DMS53 treated with DMSO at 0.1 percent for 48 hours (cell line): ENCODE data around the gene FUNDC2.
A peak's percentile ranks its signal among the peaks of the same experiment; 100 is the strongest.

Source experiments
- DNase-seq: peaks from one replicate; lab custom pipeline; 2025; ENCODE audit not compliant: unreplicated experiment; lab: John Stamatoyannopoulos, UW

FUNDC2 gene

DNA sequence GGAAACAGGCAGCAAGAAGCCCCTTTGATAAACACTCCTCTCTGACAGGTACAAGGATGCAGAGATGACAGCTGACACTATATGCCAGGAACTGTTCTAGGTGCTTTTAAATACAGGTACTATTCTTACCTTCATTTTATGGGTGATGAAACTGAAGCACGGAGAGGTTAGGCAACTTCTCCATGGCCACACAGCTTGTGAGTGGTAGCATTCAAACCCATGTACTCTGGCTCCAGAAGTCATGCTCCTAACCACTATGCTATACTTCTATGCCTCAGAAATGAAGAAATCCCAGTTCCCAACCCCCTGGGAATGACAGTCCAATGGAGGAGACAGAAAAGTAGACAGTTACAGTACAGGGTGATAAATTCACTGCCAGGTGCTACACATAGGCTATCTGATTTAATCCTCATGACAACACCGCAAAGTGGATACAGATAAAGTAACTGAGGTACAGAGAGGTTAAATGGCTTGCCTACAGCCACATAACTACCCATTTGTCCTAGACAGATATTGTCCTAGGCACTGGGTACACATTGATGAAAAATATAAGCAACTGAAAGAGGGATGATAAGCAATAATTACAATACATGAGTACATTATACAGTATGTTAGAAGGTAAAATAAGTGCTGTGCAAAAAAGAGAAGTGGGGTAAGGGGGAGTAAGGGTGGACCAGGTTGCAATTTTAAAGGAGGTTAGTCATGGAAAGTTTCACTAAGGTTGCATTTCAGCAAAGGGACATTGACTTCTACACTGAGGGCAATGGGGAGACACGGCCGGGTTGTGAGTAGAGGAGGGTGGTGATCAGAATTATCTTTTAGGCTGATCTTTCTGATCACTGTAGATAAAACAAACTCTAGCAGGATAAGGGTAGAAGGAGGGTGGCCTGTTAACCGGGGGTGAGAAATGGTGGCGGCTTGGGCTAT lies 2.5 kb upstream of the FUNDC2 start:
- DNase-seq, result no peak

DNA sequence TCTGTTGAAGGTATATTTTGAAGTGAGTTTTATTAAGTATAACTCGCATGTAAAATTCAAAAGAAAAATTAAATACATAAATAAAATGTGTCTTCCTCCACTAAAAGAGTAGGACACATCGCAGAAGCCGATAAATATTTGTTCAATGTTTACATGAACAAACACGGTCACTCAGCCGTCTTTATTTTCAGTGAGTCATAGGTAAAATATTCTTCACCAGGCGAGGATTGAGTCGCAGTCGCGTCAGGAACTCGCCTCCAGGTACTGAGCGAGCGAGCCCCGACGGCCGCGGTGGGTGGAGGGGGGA lies 271 bp upstream of the FUNDC2 start:
- no peak for DNase-seq

- no peak for DNase-seq
These were observed 944 bp downstream of the FUNDC2 start for GRCh38 chrX:155027509-155028066.

- DNase-seq, result no peak
These were observed 1.5 kb downstream of the FUNDC2 start for GRCh38 chrX:155028129-155028528.

DNA sequence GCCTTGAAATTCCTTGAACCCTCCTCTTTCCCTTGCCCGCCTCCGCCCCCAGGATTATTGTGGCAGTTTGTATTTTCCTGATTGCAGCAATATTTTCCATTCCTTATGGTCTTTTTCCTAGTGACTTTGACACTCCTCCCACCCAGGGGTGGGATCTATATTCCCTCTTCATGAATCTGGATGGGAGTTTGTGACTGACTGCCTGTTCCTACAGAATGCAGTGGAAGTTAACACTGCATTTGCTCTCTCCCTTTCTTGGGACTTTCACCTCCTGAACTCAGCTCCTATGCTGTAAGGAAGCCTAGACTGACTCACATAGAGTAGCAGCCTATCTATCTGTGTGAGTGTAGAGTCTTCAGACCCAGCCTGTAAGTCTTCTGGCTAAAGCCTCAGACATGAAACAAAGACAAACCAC lies 2.2 kb downstream of the FUNDC2 start:
- DNase-seq, result no peak

DNA sequence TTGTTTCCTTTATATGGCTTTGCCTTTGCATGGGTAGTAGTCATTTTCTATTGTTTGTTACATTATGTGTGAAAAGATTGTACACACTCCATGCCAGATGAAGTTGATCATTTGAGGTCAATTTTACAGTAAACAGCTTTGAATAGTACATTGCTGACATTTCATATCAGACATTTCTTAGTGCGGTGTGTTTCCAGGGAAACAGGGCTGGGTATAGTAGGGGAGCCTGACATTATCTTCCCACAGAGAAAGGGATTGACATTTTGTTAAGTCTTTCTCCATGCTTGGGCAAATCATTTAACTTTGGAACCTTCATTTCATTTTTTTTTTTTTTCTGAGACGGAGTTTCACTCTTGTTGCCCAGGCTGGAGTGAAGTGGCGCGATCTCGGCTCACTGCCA lies 5.0 kb downstream of the FUNDC2 start:
- no peak for DNase-seq

DNA sequence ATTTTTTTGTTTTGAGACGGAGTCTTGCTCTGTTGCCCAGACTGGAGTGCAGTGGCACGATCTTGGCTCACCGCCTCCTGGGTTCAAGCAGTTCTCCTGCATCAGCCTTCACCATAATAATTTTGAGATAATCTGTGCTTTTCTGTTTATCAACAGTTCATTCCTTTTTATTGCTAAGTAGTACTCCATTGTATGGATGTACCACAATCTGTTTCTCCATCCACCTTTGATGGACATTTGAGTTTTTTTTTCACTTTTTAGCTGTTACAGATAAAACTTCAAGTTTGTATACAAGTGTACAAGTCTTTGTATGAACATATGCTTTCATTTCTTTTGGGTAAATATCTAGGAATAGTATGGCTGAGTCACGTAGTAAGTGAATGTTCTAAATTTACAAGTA lies 9.0 kb downstream of the FUNDC2 start:
- DNase-seq, result no peak

GRCh38 chrX:155046129-155046810 lies 19.6 kb downstream of the FUNDC2 start:
- no peak for DNase-seq

DNA sequence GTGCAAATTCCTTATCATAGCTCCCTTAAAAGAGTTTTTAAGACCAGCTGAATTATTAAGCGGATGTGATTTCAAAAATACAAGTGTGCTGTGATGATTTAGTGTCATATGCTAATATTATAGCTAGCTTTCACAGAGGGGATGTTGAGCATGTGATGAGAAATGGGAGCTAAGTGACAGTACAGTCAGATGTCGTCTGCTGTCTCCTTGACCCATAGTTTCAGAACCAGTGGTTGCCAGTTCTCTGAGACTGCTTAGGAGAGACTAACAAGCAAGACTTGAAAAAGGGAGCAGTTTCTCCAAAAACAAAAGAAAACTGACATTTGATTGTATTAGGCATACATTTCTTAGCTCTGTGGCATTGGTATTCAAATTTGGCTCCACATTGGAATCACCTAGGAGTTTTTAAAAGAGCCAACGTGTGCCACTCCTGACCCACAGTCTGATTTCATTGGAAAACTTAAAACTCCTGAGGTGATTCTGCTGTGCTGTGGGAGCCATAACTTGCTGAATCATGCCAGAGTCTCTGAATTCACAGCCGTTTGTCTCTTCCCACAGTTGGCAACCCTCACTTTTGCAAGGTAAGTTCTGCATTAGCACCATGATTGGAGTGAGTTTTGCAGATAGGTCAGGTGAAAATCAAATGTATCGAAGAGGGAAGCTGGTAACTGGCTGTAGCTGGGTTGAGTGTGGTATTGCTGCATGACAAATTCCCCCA lies 20.3 kb downstream of the FUNDC2 start:
- no peak for DNase-seq

GRCh38 chrX:155048977-155049619 lies 22.5 kb downstream of the FUNDC2 start:
- peak; percentile 3 for DNase-seq

- DNase-seq, result no peak
These were observed 26.3 kb downstream of the FUNDC2 start for GRCh38 chrX:155052738-155053498.

DNA sequence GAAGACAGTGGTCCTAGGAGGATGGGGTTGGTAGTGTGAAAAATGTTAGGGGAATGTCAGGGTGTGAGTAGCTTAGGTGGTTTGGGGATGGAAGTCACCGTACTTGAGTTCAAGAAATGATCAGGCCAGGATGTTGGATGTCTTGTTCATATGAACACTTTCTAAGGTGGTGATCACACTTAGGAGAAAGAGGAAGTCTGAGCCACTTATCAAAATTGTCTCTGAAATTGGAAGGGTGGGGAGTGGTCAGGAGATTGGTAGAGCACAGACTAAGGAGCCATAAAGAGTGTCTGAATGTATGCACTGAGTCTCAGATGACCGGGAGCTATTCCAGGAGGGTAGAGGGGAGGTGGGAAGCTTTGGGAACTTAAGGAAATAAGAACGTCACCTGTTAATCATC lies 27.0 kb downstream of the FUNDC2 start:
- no peak for DNase-seq

DNA sequence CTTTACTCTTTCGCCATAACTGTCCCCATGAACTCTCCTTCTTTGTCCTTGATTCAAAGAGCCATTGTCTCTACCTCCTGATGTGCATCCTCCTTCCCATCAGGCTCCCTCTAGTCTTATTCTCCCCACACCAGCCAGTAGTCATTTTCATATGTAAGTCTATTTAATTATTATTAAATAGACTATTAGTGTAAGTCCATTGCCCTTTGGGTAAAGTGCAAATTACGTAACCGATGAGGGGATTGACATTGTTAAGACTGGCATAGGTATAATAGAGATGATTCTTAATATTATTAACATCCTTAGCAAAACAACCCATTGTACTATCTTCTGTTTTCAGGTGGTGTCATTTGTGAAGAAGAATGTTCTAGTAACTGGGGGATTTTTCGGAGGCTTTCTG lies 27.6 kb downstream of the FUNDC2 start:
- DNase-seq, result no peak

GRCh38 chrX:155055494-155055893 lies 28.9 kb downstream of the FUNDC2 start:
- DNase-seq, result no peak

- DNase-seq, result peak; percentile 28
These were observed 29.8 kb downstream of the FUNDC2 start for GRCh38 chrX:155056471-155056870.

DNA sequence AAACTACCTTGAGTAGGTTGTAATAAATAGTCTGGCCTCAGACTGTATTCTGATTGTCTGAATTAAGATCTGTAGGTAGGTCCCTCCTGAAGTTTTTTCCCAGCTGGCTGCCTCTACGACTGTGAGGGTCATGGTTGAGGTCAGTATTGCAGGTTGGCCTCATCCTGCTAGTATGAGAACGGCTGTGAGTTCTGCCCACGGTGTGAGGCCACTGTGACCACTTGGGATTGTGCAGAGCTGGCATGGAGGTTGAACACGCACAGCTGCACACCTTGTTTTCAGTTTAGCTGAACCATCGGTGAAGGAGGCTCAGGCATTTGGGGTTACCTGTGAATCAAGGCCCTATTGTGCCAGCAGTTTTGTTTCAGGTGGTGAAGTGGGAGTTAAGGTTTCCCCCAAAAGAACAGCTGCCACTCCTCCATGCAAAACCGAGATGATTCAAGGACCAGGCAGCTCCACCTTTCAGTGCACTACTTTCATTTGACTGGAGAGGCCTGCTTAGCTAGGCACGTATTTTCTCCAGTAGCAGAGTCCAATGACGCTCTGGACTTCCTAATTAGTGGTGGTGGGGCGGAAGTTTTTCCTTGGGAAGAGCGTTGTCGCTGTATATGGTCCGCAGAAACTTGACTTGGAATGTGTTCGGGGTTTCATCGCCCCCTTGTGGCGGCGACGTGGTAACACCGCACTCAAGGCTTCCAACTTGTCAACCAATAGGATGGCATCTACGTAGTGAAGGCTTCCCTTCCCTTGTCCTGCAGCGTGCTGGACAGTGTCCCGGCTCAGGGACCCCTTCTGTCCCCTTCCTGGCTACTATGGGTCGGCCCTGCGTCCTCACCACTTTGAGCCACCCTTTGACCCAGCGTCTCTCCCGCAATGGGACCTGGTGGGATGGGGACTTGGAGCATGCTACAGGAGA lies 30.5 kb downstream of the FUNDC2 start:
- DNase-seq, result peak; percentile 68

GRCh38 chrX:155061760-155062159 lies 35.1 kb downstream of the FUNDC2 start:
- DNase-seq, result no peak

GRCh38 chrX:155065035-155065734 lies 38.5 kb downstream of the FUNDC2 start:
- DNase-seq, result no peak

GRCh38 chrX:155068165-155068564 lies 41.5 kb downstream of the FUNDC2 start:
- no peak for DNase-seq
